ENCODE measurements around the gene GNAT1.

Gene GNAT1

DNA sequence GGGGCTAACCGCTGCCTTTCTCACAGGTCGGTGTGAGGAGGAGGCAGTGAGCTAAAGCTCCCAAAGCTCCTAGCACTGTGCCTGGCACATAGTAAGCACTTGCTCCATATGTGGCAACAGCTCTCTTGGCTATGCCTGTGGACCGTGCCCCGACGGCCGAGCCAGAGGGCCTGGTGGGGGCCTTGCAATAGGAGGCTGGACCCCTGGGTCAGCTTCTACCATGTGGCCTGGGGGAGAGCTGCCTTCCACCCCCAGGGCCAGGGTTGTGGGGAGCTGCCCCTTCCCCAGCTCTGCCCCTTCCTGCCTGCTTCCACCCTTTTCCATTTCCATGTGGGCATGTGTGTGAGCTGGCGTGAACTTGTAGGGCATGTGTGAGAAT is 16.9 kb upstream of the GNAT1 start:
- no peak for ATAC-seq

DNA sequence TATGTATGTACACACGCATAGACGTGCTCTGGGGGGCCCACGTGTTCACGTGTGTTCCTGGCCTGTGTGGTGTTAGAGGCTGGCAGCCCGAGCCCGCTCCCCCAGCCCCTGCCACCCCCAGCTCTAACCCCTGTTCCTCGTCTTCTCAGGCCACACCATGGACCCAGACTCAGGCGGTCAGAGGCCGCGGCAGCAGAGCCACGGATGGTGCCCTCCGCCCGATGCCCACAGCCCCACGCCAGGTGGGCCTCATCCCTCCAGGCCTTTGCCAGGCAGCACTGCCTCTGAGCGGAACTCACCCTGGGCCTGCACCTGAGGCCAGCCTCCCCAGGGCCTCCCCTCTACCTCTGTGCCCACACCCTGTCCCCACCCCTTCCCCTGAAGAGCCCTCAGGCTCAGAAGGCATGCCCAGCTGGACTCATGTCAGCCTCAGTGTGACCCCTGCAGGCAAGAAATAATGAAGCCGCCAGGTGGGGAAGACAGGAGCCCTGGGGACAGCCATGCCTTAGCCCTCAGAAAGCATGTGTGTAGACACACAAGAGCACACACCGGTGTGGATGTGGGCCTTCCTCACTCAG is 16.4 kb upstream of the GNAT1 start:
- no peak for ATAC-seq
- no peak for TF ChIP-seq ISL1 (CRISPR knock-in tag; IDR thresholded peaks at IDR 0.05)
- TF ChIP-seq, protein P1, sequence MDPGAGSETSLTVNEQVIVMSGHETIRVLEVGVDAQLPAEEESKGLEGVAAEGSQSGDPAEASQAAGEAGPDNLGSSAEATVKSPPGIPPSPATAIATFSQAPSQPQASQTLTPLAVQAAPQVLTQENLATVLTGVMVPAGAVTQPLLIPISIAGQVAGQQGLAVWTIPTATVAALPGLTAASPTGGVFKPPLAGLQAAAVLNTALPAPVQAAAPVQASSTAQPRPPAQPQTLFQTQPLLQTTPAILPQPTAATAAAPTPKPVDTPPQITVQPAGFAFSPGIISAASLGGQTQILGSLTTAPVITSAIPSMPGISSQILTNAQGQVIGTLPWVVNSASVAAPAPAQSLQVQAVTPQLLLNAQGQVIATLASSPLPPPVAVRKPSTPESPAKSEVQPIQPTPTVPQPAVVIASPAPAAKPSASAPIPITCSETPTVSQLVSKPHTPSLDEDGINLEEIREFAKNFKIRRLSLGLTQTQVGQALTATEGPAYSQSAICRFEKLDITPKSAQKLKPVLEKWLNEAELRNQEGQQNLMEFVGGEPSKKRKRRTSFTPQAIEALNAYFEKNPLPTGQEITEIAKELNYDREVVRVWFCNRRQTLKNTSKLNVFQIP (CRISPR knock-in tag; IDR thresholded peaks at IDR 0.05; ENCODE audit: borderline replicate concordance, low read depth): no peak
- TF ChIP-seq GLIS3 (CRISPR knock-in tag; IDR thresholded peaks at IDR 0.05): no peak
- no peak for TF ChIP-seq ZFP3 (CRISPR knock-in tag; IDR thresholded peaks at IDR 0.05)
- TF ChIP-seq TCF4 (CRISPR knock-in tag; IDR thresholded peaks at IDR 0.05; ENCODE audit: borderline replicate concordance): no peak
- TF ChIP-seq CSDC2 (CRISPR knock-in tag; IDR thresholded peaks at IDR 0.05): no peak
- no peak for TF ChIP-seq SNAI2 (CRISPR knock-in tag; IDR thresholded peaks at IDR 0.05)
- TF ChIP-seq ZNF8 (CRISPR knock-in tag; IDR thresholded peaks at IDR 0.05): no peak
- no peak for TF ChIP-seq ZNF70 (CRISPR knock-in tag; IDR thresholded peaks at IDR 0.05)
- TF ChIP-seq, protein P2, sequence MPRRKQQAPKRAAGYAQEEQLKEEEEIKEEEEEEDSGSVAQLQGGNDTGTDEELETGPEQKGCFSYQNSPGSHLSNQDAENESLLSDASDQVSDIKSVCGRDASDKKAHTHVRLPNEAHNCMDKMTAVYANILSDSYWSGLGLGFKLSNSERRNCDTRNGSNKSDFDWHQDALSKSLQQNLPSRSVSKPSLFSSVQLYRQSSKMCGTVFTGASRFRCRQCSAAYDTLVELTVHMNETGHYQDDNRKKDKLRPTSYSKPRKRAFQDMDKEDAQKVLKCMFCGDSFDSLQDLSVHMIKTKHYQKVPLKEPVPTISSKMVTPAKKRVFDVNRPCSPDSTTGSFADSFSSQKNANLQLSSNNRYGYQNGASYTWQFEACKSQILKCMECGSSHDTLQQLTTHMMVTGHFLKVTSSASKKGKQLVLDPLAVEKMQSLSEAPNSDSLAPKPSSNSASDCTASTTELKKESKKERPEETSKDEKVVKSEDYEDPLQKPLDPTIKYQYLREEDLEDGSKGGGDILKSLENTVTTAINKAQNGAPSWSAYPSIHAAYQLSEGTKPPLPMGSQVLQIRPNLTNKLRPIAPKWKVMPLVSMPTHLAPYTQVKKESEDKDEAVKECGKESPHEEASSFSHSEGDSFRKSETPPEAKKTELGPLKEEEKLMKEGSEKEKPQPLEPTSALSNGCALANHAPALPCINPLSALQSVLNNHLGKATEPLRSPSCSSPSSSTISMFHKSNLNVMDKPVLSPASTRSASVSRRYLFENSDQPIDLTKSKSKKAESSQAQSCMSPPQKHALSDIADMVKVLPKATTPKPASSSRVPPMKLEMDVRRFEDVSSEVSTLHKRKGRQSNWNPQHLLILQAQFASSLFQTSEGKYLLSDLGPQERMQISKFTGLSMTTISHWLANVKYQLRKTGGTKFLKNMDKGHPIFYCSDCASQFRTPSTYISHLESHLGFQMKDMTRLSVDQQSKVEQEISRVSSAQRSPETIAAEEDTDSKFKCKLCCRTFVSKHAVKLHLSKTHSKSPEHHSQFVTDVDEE (CRISPR knock-in tag; IDR thresholded peaks at IDR 0.05): no peak
- TF ChIP-seq TOX (CRISPR knock-in tag; IDR thresholded peaks at IDR 0.05; ENCODE audit: borderline replicate concordance): no peak
- TF ChIP-seq, protein P3, sequence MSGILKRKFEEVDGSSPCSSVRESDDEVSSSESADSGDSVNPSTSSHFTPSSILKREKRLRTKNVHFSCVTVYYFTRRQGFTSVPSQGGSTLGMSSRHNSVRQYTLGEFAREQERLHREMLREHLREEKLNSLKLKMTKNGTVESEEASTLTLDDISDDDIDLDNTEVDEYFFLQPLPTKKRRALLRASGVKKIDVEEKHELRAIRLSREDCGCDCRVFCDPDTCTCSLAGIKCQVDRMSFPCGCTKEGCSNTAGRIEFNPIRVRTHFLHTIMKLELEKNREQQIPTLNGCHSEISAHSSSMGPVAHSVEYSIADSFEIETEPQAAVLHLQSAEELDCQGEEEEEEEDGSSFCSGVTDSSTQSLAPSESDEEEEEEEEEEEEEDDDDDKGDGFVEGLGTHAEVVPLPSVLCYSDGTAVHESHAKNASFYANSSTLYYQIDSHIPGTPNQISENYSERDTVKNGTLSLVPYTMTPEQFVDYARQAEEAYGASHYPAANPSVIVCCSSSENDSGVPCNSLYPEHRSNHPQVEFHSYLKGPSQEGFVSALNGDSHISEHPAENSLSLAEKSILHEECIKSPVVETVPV (CRISPR knock-in tag; IDR thresholded peaks at IDR 0.05): no peak
- no peak for TF ChIP-seq ARNTL (CRISPR knock-in tag; IDR thresholded peaks at IDR 0.05; ENCODE audit: borderline replicate concordance, low read depth)

More for the DNA sequence above, 16.9 kb upstream of the GNAT1 start:
- no peak for TF ChIP-seq ZFP30 (CRISPR knock-in tag; IDR thresholded peaks at IDR 0.05)
- no peak for TF ChIP-seq TCF4 (CRISPR knock-in tag; IDR thresholded peaks at IDR 0.05; ENCODE audit: borderline replicate concordance)
- no peak for TF ChIP-seq ESRRG (CRISPR knock-in tag; IDR thresholded peaks at IDR 0.05)
- no peak for TF ChIP-seq RARB (CRISPR knock-in tag; IDR thresholded peaks at IDR 0.05)
- TF ChIP-seq PPARA (CRISPR knock-in tag; IDR thresholded peaks at IDR 0.05; ENCODE audit: borderline replicate concordance): no peak
- TF ChIP-seq ZC3H10 (CRISPR knock-in tag; IDR thresholded peaks at IDR 0.05): no peak
- no peak for TF ChIP-seq TOX (CRISPR knock-in tag; IDR thresholded peaks at IDR 0.05; ENCODE audit: borderline replicate concordance)
- TF ChIP-seq, protein P4, sequence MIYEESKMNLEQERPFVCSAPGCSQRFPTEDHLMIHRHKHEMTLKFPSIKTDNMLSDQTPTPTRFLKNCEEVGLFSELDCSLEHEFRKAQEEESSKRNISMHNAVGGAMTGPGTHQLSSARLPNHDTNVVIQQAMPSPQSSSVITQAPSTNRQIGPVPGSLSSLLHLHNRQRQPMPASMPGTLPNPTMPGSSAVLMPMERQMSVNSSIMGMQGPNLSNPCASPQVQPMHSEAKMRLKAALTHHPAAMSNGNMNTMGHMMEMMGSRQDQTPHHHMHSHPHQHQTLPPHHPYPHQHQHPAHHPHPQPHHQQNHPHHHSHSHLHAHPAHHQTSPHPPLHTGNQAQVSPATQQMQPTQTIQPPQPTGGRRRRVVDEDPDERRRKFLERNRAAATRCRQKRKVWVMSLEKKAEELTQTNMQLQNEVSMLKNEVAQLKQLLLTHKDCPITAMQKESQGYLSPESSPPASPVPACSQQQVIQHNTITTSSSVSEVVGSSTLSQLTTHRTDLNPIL (CRISPR knock-in tag; IDR thresholded peaks at IDR 0.05; ENCODE audit: low read depth): no peak
- TF ChIP-seq, protein P3 (CRISPR knock-in tag; IDR thresholded peaks at IDR 0.05): no peak
- TF ChIP-seq ZNF8 (CRISPR knock-in tag; IDR thresholded peaks at IDR 0.05): no peak
- TF ChIP-seq SNAI2 (CRISPR knock-in tag; IDR thresholded peaks at IDR 0.05): no peak
- no peak for TF ChIP-seq ZNF565 (CRISPR knock-in tag; conservative IDR thresholded peaks at IDR 0.05; ENCODE audit: low read depth)
- no peak for TF ChIP-seq ARNTL (CRISPR knock-in tag; IDR thresholded peaks at IDR 0.05; ENCODE audit: borderline replicate concordance, low read depth)
- no peak for TF ChIP-seq GLIS3 (CRISPR knock-in tag; IDR thresholded peaks at IDR 0.05)

GRCh38 chr3:50177346-50177745 is 14.1 kb upstream of the GNAT1 start:
- TF ChIP-seq ZC3H10 (CRISPR knock-in tag; IDR thresholded peaks at IDR 0.05) (no peak), ZFP30 (CRISPR knock-in tag; IDR thresholded peaks at IDR 0.05) (no peak), PPARA (CRISPR knock-in tag; IDR thresholded peaks at IDR 0.05; ENCODE audit: borderline replicate concordance) (no peak), ISL1 (CRISPR knock-in tag; IDR thresholded peaks at IDR 0.05) (no peak), ZNF70 (CRISPR knock-in tag; IDR thresholded peaks at IDR 0.05) (no peak), TCF4 (CRISPR knock-in tag; IDR thresholded peaks at IDR 0.05; ENCODE audit: borderline replicate concordance) (no peak)
- TF ChIP-seq, protein P1 (CRISPR knock-in tag; IDR thresholded peaks at IDR 0.05; ENCODE audit: borderline replicate concordance, low read depth): no peak
- TF ChIP-seq, protein P4 (CRISPR knock-in tag; IDR thresholded peaks at IDR 0.05; ENCODE audit: low read depth): no peak
- ATAC-seq: no peak

Data from SK-N-SH treated with all-trans-retinoic acid at 6 μM for 48 hours (cell line).